ENCODE data around the gene IQCF2.
"Not testable (repeated sequence)": the region's sequence is repeated elsewhere in the genome, so short reads cannot be mapped to it uniquely, and the experiment has no call there.

IQCF2 gene

DNA sequence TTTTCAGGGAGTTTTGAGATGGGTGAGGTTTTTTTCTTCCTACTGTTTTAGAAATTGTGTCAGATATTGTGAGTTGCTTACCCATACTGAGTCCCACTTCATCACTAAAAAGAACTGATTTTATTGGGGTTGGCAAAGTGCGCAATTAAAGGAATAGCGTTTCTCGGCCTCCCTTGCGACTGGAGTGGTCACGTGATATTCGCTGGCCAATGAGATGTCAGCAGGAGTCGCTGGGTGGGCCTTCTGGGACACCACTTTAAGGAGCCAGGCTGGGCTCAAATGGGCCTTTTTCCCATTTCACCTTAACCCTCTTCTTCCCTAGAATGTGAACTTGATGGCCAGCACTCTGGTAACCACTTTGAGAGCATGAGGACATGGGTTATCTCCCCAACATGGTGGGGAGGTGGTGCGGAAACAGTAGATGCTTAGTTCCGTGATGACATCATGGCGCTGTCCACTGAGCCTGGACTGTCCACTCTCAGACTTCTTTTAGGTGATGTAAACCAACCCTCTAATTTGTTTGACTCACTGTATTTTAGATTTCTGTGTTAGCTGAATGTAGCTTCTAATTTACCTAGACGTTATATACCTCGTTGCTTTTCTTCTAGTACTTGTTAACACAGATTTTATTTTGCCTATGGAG, 27.2 kb downstream of the IQCF2 start:
- H3K27ac ChIP-seq: no peak overlapping the region
- no peak for DNase-seq (ENCODE audit: low spot score)
- POLR2A ChIA-PET (ENCODE audit: low non-redundant PET): no interaction called here
- TF ChIP-seq, protein P1, sequence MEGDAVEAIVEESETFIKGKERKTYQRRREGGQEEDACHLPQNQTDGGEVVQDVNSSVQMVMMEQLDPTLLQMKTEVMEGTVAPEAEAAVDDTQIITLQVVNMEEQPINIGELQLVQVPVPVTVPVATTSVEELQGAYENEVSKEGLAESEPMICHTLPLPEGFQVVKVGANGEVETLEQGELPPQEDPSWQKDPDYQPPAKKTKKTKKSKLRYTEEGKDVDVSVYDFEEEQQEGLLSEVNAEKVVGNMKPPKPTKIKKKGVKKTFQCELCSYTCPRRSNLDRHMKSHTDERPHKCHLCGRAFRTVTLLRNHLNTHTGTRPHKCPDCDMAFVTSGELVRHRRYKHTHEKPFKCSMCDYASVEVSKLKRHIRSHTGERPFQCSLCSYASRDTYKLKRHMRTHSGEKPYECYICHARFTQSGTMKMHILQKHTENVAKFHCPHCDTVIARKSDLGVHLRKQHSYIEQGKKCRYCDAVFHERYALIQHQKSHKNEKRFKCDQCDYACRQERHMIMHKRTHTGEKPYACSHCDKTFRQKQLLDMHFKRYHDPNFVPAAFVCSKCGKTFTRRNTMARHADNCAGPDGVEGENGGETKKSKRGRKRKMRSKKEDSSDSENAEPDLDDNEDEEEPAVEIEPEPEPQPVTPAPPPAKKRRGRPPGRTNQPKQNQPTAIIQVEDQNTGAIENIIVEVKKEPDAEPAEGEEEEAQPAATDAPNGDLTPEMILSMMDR (conservative IDR thresholded peaks at IDR 0.05; ENCODE audit: low read depth): no peak
- CTCF ChIA-PET: no interaction called here

DNA sequence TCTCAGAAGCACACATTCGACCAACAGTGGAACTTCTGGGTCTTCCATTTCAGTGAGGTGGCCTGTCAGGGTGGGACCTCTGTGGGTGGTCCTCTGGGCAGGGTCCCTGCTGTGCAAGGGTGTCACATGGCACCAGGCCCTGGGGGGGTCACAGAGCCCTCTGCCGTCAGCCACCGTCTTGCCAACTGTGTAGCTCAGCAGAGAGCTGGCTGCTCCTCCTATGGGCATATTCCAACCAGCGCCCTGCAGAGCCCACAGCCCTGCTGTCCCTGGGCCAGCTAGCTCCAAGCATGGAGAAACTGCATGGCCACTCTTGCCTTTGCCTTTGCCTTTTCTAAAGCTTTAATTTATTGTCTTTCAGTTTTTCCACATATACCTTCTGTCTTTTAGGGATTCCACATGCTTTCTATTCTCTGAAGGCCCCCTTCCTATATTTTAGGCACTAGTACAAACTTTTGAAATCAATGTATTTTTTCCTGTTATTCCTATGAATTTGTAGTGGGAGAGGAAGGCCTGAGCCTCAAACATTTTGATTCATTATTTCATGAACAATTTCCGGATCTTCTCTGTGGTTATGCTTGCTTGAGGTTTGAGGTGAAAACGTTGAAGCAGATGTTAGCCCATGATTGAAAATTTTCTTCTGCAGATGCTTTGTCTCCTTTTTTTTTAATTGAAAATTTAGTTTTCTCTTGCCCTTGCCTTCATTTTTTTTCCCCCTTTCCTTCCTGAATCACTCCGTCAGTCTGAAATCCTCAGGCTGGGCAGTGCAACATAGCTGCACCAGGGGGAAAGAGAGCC, 30.0 kb downstream of the IQCF2 start:
- no peak overlapping the region for H3K27ac ChIP-seq
- TF ChIP-seq, protein P1 (conservative IDR thresholded peaks at IDR 0.05; ENCODE audit: low read depth): no peak
- DNase-seq (ENCODE audit: low spot score): no peak
- CTCF ChIA-PET: no interaction called here
- POLR2A ChIA-PET (ENCODE audit: low non-redundant PET): no interaction called here

DNA sequence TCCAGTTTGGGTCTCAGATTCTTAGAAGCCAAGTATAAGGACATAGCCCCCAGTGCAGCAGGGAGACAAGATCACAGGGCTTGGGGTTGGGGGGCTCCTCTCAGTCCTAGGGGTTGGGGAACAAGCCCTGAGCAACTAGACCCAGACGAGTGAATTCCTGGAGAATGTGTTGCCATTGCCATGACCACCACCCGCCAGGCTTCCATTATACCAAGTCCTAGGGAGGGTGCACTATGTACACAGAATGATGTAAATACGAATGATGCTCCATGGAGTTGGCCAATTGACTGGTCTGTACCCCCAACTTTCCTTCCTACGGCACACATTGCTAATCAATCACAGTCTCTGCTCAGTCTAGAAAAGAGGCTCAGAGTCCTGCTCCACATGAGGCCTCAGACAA, 33.0 kb downstream of the IQCF2 start:
- ChIA-PET CTCF (no interaction called here), POLR2A (ENCODE audit: low non-redundant PET) (no interaction called here)
- DNase-seq (ENCODE audit: low spot score): no peak
- H3K27ac ChIP-seq: no peak overlapping the region
- TF ChIP-seq, protein P1 (conservative IDR thresholded peaks at IDR 0.05; ENCODE audit: low read depth): no peak

DNA sequence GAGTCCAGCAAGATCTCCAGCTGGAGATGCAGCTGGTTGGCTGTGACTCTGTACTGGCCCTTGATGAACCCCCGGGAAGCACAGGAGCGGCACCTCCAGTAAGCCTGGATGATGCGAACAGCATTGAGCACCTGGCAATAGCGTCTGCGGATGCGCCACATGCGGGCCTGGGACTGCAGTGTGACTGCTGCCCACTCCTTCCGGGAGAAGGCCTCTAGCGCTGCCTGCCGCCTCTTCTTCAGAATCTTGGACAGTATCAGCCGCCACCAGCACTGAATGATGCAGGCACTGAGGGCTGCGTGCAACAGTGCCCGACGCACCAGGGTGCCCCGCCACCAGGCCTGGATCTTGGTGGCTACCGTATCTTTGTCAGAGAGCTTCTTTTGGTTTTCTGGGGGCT, 33.5 kb downstream of the IQCF2 start:
- CTCF ChIA-PET: interaction anchor here (0.6 kb wide), 1 partner anchor 78 kb away, joined by 3 read pairs; no protein-coding TSS in a partner anchor
- no peak overlapping the region for H3K27ac ChIP-seq
- POLR2A ChIA-PET (ENCODE audit: low non-redundant PET): no interaction called here
- DNase-seq (ENCODE audit: low spot score): no peak
- TF ChIP-seq, protein P1 (conservative IDR thresholded peaks at IDR 0.05; ENCODE audit: low read depth): no peak

DNA sequence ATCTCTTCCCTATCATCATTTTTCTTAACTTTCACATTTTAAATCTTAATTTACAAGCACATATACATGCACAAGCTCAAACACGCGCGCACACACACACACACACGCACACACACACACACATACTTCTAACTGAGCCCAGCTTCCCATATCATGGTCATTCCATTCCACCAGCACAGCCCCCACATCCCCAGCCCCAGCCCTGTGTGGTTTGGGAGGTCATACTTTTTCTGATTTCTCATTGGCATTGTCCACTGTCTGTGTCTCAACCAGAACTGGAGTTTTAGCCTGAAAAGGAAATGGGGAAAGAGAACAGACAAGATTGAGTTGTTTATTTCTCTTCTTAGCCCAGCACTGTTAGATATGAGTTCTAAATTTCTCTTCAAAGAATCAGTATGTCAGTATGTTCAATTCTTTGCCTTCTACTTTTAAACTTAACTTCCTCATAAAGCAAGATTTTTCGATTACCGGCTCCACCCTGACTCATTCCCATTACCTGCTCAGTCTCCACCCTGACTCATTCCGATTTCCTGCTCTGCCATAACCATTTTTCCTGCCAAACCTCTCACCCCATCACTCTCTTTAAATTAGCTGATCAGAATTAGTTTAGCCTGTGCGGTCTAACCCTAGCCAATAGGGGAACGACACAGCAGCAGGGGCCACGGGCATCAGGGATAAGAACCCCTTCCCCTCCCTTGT, 35.3 kb downstream of the IQCF2 start:
- H3K27ac ChIP-seq: no peak overlapping the region
- no peak for DNase-seq (ENCODE audit: low spot score)
- CTCF ChIA-PET: no interaction called here
- TF ChIP-seq, protein P1 (conservative IDR thresholded peaks at IDR 0.05; ENCODE audit: low read depth): no peak
- POLR2A ChIA-PET (ENCODE audit: low non-redundant PET): no interaction called here

DNA sequence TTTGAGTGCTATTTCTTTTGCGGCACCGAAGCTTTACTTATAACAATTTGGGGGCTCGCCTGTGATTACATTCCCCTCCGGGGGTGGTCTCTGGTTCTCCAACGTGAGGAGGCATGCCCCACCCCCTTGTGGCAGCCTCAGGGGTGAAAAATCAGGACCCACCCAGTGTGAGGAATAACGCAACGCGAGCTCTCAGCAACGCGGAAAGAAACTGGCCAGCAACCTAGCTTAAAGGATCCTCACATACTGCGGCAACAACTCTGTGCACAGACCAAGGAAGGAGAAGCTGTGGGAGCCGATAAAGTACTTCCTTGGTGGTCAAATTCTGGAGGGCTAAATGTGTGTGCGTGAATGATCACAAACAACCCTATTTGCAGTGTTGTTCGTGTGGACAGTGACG, 36.0 kb downstream of the IQCF2 start:
- ChIA-PET POLR2A (ENCODE audit: low non-redundant PET) (no interaction called here), CTCF (no interaction called here)
- TF ChIP-seq, protein P1 (conservative IDR thresholded peaks at IDR 0.05; ENCODE audit: low read depth): no peak
- H3K27ac ChIP-seq: no peak overlapping the region
- DNase-seq (ENCODE audit: low spot score): no peak

DNA sequence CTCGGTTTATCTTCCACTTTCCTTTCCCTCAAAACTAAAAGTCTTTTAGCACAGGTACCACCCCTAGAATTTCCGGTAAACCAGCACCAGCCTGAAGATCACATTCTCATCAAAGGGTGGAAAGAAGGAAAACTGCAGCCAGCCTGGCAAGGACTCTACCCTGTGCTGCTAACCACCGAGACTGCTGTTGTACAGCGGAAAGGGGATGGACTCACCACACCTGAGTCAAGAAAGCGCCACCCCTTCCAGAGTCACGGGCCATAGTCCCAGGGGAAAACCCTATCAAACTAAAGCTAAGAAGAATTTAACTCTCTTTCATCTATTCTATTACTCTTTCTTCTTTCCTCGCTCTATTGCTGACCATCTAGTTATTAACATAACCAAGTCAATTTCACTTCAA, 38.6 kb downstream of the IQCF2 start:
- DNase-seq (ENCODE audit: low spot score); POLR2A ChIA-PET (ENCODE audit: low non-redundant PET); H3K27ac ChIP-seq: not testable (repeated sequence)
- CTCF ChIA-PET: interaction anchor here (0.7 kb wide), 2 partner anchors 52 to 371 kb away, joined by 3 to 4 read pairs; no protein-coding TSS in a partner anchor

DNA sequence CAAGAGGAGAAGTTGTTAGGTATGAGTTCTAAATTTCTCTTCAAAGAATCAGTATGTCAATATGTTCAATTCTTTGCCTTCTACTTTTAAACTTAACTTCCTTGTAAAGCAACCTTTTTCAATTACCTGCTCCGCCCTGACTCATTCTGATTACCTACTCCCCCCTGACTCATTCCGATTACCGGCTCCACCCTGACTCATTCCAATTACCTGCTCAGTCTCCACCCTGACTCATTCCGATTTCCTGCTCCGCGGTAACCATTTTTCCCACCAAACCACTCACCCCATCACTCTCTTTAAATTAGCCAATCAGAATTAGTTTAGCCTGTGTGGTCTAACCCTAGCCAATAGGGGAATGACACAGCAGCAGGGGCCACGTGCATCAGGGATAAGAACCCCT, 40.9 kb downstream of the IQCF2 start:
- CTCF ChIA-PET; POLR2A ChIA-PET (ENCODE audit: low non-redundant PET); DNase-seq (ENCODE audit: low spot score); H3K27ac ChIP-seq: not testable (repeated sequence)
